B cell (primary cell): ENCODE data around the gene NFAT5.
"Not testable (repeated sequence)": the region's sequence is repeated elsewhere in the genome, so short reads cannot be mapped to it uniquely, and the experiment has no call there.

ENCODE experiments used
- EZH2 ChIP-seq: IDR thresholded peaks from 2 replicates; pipeline ENCODE4 v1.6.1; 2012; ENCODE audit warnings: borderline replicate concordance, low read depth, mild to moderate bottlenecking, moderate library complexity, low read length; ENCODE audit not compliant: insufficient read depth, poor library complexity, severe bottlenecking
- TF ChIP-seq, protein P1 (sequence below): fragments of 200-600 bp; IDR thresholded peaks from one replicate; pipeline ENCODE4 v1.8.0; 2022; ENCODE audit warnings: antibody characterized with exemption, mild to moderate bottlenecking

DNA sequence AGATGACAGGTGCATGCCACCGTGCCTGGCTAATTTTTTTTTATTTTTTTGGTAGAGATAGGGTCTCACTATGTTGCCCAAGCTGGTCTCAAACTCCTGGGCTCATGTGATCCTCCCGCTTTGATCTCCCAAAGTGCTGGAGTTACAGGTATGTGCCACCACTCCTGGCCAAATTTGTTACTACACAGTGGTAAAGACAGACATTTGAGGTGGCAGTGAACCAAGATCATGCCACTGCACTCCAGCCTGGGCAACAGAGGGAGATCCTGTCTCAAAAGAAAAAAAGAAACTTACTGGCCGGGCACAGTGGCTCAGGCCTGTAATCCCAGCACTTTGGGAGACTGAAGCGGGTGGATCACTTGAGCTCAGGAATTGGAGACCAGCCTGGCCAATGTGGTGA lies 163.3 kb downstream of the NFAT5 start:
- TF ChIP-seq, protein P1, sequence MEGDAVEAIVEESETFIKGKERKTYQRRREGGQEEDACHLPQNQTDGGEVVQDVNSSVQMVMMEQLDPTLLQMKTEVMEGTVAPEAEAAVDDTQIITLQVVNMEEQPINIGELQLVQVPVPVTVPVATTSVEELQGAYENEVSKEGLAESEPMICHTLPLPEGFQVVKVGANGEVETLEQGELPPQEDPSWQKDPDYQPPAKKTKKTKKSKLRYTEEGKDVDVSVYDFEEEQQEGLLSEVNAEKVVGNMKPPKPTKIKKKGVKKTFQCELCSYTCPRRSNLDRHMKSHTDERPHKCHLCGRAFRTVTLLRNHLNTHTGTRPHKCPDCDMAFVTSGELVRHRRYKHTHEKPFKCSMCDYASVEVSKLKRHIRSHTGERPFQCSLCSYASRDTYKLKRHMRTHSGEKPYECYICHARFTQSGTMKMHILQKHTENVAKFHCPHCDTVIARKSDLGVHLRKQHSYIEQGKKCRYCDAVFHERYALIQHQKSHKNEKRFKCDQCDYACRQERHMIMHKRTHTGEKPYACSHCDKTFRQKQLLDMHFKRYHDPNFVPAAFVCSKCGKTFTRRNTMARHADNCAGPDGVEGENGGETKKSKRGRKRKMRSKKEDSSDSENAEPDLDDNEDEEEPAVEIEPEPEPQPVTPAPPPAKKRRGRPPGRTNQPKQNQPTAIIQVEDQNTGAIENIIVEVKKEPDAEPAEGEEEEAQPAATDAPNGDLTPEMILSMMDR: not testable (repeated sequence)
- not testable (repeated sequence) for TF ChIP-seq EZH2
